Measurements from ENCODE around the gene SCN3B. TPM values are rescaled to one million over a fixed set of nuclear protein-coding genes. Genes with fewer than 3 reads are reported as not detected.

SCN3B gene, protein sequence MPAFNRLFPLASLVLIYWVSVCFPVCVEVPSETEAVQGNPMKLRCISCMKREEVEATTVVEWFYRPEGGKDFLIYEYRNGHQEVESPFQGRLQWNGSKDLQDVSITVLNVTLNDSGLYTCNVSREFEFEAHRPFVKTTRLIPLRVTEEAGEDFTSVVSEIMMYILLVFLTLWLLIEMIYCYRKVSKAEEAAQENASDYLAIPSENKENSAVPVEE
- total RNA-seq = not detected

DNA sequence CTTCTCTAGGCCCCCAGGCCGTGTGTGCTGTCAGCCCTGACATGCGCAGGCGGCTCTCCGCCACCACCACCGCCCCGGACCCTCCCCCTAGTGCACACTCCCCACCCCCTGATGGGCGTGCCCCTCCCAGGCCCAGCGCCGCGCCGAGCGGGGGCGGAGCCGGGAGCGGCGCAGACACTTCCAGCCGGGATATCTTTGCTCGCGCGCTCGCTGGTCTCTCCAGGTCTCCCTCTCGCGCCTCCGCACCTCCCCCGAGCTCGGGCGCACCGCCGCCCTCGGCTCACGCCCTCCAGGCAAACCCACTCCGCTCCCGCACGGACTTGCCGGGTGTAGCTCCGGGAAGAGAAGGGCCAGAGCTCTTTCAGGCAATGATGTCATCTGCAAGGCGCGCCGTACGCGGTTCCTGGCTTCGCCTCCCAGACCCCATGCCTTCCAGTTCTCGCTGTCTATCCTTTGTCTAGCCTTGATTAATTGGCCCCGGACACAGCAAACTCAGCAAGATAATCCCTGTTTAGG lies at the start of gene SCN3B:
Gene SCN3B, minus strand, starts transcription at position 59 of the 516 bp plus-strand sequence. CDS start 823 bp downstream, outside the sequence.
- Mint-ChIP-seq H3K36me3 (ENCODE audit: low read depth) (no peaks in the 10 kb centered on the region), H3K9me3 (peaks cover 7% of the 10 kb centered on the region), H3K27ac (no peak within 1 kb of the TSS), H3K27me3 (peaks cover 44% of the 10 kb centered on the region), H3K4me1 (ENCODE audit: low read depth) (peaks cover 16% of the 10 kb centered on the region), H3K4me3 (peak within 1 kb of the TSS; percentile 41)
- POLR2A ChIA-PET = no interaction called here
- intact Hi-C loops (cut with micrococcal nuclease) = no loop called here
- peak; percentile 13 for DNase-seq
- ATAC-seq = peak; percentile 55
- TF ChIP-seq CTCF (IDR thresholded peaks at IDR 0.05) = no peak
- CTCF ChIA-PET = interaction anchor here (2.4 to 4.3 kb wide), 3 partner anchors 12 to 56 kb away, joined by 13 to 19 read pairs (median 14); no protein-coding TSS in a partner anchor

DNA sequence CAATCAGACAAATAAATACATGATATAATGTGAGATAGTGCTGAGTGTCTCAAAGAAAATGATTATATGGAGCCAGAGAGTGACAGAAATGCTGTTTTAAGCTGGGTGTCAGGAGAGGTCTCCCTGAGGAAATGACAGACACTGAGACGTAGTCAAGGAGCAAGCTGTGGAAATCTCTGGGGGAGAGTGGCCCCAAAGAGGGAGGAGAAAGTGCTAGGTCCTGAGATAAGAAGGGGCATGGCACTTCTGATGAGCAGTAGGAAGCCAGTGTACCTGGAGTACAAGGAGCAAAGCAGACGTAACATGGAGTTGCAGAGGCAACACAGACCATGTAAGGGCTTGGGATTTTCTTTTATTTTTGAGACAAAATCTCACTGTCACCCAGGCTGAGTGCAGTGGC lies 48.3 kb upstream of the SCN3B start:
- no peak overlapping the region for H3K4me3 Mint-ChIP-seq
- intact Hi-C loops (cut with micrococcal nuclease) = no loop called here
- ChIA-PET CTCF (interaction anchor here (1.9 to 11.0 kb wide), 3 partner anchors 8 to 65 kb away, joined by 9 to 196 read pairs (median 83); no protein-coding TSS in a partner anchor), POLR2A (no interaction called here)
- no peaks in the 10 kb centered on the region for H3K9me3 Mint-ChIP-seq
- H3K36me3 Mint-ChIP-seq (ENCODE audit: low read depth) = no peaks in the 10 kb centered on the region
- no peak for TF ChIP-seq CTCF (IDR thresholded peaks at IDR 0.05)
- H3K27me3 Mint-ChIP-seq = peaks cover 4% of the 10 kb centered on the region
- DNase-seq (no peak), ATAC-seq (no peak)
- no peak overlapping the region for H3K27ac Mint-ChIP-seq
- no peaks in the 10 kb centered on the region for H3K4me1 Mint-ChIP-seq (ENCODE audit: low read depth)

DNA sequence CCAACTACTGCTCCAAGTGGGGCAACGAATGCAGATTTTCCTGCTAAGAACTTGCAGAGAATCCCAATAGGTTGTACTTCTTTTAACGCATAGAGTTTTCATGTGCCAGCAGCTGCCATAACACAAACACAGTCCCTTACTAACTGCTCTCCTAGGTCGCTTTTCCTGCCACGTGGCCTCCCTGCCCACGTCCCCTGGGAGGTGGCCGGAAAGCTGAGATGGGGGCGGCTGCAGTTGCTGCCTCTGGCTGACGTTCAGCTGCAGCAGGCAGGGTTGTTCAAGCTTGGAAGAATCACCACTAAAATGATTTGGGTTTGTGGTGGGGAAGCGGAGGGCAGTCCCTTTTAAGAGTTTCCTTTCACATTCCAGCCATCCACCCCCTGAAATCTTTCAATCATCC lies 47.7 kb upstream of the SCN3B start:
- ChIA-PET CTCF (interaction anchor here (1.9 kb wide), 1 partner anchor 9 kb away, joined by 9 read pairs; no protein-coding TSS in a partner anchor), POLR2A (no interaction called here)
- TF ChIP-seq CTCF (IDR thresholded peaks at IDR 0.05) = no peak
- Mint-ChIP-seq H3K4me3 (no peak overlapping the region), H3K4me1 (ENCODE audit: low read depth) (no peaks in the 10 kb centered on the region), H3K27me3 (peaks cover 5% of the 10 kb centered on the region), H3K36me3 (ENCODE audit: low read depth) (no peaks in the 10 kb centered on the region), H3K9me3 (no peaks in the 10 kb centered on the region), H3K27ac (no peak overlapping the region)
- no peak for ATAC-seq
- DNase-seq = no peak
- intact Hi-C loops (cut with micrococcal nuclease) = no loop called here

- ATAC-seq (no peak), DNase-seq (no peak)
- Mint-ChIP-seq H3K9me3 (no peaks in the 10 kb centered on the region), H3K27me3 (peaks cover 5% of the 10 kb centered on the region), H3K4me3 (no peak overlapping the region), H3K27ac (no peak overlapping the region), H3K4me1 (ENCODE audit: low read depth) (no peaks in the 10 kb centered on the region), H3K36me3 (ENCODE audit: low read depth) (no peaks in the 10 kb centered on the region)
- no peak for TF ChIP-seq CTCF (IDR thresholded peaks at IDR 0.05)
- CTCF ChIA-PET = no interaction called here
- intact Hi-C loops (cut with micrococcal nuclease) = no loop called here
- POLR2A ChIA-PET = no interaction called here
Observed at GRCh38 chr11:123700772-123701171, 46.3 kb upstream of the SCN3B start.

- ATAC-seq (no peak), DNase-seq (no peak)
- no peaks in the 10 kb centered on the region for H3K36me3 Mint-ChIP-seq (ENCODE audit: low read depth)
- no peak overlapping the region for H3K4me3 Mint-ChIP-seq
- H3K27ac Mint-ChIP-seq = no peak overlapping the region
- CTCF ChIA-PET = interaction anchor here (1.0 to 3.4 kb wide), 3 partner anchors 9 to 60 kb away, joined by 3 to 15 read pairs (median 9); no protein-coding TSS in a partner anchor
- H3K9me3 Mint-ChIP-seq = no peaks in the 10 kb centered on the region
- H3K4me1 Mint-ChIP-seq (ENCODE audit: low read depth) = no peaks in the 10 kb centered on the region
- intact Hi-C loops (cut with micrococcal nuclease) = no loop called here
- H3K27me3 Mint-ChIP-seq = peaks cover 5% of the 10 kb centered on the region
- TF ChIP-seq CTCF (IDR thresholded peaks at IDR 0.05) = no peak
- POLR2A ChIA-PET = no interaction called here
Observed at GRCh38 chr11:123698546-123699127, 44.2 kb upstream of the SCN3B start.

Data from activated CD8-positive, alpha-beta T cell treated with anti-CD3 and anti-CD28 coated beads for 36 hours (primary cell).